Kasumi-1 (cell line): ENCODE results near the gene PTPN4.
"Not testable (repeated sequence)": the region's sequence is repeated elsewhere in the genome, so short reads cannot be mapped to it uniquely, and the experiment has no call there.

Source experiments
- DNase-seq, 2 experiments: peaks; one replicate each; lab custom pipeline; 2025; lab: John Stamatoyannopoulos, UW

PTPN4 gene

DNA sequence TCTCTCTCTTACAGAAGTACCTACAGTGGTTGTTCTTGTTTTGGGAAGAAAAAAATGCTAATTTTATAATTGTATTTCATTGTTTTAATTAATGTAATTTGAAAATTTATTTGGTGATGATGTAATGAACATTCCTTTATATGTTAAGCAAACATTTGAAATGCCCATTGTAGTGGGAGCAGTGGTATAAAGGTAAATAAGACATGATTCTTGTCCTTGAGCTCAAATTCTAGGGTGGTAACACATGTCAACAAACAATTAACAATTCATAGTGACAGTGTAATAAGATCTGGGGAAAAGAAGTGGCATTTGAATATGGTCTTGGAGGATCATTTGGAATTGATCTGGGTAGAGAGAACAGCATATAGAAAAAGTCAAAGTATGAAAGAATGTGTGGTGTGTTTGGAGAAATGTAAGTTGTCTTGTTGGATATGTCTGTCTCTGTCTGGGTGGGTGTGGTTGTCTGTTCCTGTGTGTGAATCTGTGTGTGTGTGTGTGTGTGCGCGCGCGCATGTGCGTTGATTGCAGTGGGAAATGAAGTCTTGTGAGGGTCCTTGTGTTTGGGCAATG is 5.8 kb downstream of the PTPN4 start:
- DNase-seq: no peak

DNA sequence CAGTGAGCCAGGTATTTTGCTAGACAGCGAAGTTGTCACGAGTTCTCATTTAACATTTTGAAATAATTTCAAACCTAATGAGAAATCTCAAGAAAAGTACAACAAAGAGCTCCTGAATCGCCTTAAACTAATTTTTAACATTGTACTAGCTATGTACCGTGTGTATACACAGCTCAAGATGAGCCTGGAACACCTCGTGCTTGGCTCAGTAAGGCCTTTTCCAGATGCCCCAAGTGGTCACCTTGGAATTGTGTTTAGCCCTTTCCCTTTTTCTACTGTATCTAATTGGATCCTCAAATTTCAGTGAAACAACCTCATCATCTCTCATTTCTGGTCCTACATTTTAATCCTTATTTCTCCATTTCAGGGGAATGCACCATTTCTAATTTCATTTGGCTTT is 7.2 kb downstream of the PTPN4 start:
- DNase-seq: no peak

DNA sequence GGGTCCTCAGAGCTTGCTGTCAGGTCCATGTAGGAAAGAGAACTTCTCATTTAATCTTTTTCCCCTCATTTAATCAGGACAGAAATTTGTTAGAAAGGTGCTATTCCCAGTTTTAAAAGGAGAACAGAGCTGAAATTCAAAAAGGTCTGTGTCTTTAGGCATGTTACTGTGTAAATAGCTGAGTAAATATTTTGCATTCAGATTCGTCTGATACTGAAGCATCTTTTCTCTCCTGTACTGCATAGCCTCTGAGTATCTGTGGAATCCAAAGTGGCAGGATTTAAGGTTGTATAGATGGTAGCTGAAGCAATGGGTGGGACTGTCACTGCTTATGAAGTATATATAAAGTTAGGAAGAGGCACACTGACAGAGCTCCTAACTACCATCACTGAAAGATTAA is 9.0 kb downstream of the PTPN4 start:
- DNase-seq: no peak

DNA sequence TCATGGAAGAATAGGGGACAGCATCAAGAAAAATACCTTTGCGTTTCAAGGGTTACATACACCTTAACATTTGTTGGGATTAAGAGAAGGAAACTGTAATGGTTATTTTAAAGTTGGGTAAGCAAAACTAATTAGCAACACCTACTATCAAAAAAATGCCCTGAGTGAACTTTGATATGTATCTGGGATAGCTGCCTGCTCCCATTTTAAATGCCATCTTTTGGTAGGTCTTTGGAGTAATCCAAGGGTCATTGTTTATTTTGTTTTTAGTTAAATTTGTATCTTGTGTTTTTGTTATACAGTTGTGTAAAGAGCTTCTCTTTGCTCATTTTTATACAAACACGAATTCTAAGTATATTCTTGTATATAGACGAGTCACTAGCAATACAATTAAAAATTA is 9.9 kb downstream of the PTPN4 start:
- DNase-seq: no peak

DNA sequence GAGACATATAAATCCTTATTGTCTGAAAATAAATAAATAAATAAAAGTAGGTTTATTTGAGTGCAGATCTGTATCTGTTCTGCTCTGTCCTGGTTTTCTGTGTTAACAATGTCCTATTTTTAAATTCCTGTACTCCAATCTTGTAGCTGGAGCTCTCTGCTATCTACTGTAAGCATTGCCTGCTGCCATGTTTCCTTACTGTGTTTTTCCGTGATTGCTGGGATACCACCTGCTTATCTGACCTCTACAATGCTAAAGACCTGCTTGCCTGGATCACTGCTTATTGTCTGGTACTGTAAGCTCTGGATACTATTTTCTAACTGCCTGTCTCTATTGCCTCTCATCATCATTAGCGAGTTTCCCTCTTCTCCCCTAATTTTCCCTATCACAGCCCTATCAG is 11.6 kb downstream of the PTPN4 start:
- DNase-seq: no peak

DNA sequence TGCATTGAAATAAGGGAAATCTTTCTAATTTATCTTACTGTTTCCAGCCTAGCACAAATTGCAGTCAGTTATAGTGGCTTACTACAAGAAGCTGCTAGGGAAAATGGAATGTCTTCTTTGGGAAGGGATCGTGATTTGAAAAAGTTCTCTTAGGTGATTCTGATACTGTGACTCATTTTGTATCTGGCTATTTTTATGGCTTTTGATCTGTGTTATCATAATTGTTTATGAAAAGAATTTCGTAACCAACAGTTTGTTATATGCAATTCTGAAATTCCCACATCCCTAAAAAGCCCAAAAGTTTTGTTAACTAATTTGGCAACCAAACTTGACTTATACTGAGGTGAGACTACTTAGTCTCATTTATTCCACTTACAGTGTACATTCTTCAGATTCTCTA is 12.4 kb downstream of the PTPN4 start:
- DNase-seq: no peak

DNA sequence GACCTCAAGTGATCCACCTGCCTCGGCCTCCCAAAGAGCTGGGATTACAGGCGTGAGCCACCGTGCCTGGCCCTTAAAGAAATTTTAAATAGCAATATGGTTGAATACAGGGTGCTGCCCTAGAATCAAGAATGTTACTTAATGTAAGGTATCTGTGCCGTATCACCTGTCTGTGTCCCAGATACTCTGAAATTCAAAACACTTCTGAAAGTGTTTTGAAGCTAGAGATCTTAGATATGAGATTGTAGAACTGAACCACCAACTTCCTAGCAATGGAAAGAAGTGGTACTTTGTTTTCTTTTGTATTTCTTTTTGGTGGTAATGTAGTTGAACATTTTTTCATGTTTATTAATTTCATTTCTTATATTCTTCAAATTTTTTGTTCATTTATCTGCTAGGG is 13.0 kb downstream of the PTPN4 start:
- DNase-seq: no peak

DNA sequence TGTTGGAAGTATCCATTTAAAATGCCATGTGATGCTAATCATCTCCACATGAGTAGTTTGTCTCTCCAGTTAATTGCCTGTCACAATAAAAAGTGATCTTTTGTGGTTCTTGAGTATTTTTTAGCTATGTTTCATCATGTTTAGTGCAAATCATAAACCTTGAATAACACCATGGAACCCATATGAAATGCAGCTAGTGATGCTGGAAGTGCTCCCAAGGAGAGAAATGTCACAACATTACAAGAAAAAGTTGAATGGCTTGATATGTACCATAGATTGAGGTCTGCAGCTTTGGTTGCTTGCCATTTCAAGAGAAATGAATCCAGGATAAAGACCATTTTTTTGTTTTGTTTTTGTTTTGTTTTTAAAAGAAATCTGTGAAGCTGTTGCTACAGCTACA is 14.3 kb downstream of the PTPN4 start:
- DNase-seq: no peak

DNA sequence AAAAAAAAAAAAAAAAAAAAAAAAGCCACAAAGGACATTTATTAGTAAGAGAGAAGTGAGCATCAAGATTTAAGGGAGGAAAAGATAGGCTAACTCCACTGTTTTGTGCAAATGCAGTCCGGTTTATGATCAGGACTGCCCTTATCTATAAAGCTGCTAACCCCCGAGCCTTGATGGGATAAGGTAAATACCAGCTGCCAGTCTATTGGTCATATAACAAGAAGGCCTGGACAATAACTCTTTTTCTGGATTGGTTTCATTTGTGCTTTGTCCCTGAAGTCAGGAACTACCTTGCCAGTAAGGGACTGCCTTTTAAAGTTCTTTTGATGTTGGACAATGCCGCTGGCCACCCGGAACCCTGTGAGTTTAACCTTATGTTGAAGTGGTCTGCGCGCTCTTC is 15.4 kb downstream of the PTPN4 start:
- DNase-seq: no peak

DNA sequence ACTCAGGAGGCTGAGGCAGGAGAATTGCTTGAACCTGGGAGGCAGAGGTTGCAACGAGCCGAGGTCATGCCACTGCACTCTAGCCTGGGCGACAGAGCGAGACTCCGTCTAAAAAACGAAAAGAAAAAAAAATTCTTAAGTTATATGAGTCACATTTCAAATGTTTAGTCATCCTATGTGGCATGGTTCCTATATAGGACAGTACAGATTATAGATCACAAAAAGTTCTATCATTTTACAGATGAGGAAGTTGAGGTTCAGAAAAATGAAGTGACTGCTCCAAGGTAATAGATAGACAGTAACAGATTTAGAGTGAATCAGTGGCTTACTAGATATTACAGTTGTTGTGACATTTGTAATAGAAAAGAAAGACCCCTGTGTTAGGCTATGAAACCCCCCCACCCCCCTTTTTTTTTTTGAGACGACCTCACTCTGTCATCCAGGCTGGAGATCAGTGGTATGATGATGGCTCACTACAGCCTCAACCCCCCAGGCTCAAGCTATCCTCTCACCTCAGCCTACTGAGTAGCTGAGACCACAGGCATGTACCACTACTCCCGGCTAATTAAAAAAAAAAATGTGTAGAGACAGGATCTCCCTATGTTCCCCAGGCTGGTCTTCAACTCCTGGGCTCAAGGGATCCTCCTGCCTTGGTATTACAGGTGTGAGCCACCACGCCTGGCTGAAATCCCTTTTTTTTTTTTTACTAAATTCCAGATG is 22.7 kb downstream of the PTPN4 start:
- no peak for DNase-seq

DNA sequence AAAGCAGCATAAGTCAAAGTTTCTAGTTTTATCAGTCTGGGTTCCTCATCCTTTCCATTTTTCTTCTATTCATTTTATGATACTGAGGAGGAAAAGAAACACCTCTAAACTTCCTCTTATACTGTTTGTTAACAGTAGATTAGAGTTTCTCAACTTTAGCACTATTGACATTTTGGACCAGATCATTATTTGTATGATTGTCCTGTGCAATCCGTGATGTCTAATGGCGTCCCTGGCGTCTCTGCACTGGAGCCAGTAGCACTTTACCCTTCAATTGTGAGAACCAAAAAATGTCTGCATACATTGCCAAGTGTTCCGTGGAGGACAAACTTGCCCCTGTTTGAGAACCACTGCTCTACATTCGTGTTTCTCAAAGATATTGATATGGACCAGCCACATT is 25.2 kb downstream of the PTPN4 start:
- DNase-seq: no peak

DNA sequence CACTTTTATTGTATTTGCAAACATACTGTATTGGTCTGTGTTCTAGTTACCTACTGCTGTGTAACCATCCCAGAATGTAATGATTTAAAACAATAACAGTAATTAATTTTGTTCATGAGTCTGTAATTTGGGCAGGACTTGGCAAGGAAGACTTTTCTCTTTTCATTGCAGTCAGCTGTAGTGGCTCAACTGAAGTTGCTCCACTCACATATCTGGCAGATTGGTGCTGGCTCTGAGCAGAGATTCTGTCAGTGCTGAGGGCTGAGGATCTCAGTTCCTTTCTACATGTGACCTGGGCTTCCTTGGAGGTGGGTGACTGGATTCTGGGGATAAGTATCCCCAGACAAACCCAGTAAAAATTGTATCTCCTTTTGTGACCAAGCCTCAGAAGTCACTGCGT is 26.6 kb downstream of the PTPN4 start:
- DNase-seq: no peak

DNA sequence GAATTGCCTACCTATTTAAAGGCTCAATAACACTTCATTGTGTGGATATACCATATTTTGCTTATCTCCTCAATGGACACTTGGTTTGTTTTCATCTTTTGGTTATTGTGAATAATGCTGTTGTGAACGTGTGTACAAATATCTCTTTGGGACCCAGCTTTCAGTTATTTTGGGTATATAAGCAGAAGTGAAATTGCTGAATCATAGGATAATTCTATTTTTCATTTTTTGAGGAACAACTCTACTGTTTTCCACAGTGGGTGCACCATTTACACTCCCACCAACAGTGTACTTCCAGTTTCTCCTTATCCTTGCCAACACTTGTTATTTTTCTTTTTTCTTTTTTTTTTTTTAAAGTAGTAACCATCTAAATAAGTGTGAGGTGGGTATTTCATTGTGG is 29.0 kb downstream of the PTPN4 start:
- DNase-seq: no peak

DNA sequence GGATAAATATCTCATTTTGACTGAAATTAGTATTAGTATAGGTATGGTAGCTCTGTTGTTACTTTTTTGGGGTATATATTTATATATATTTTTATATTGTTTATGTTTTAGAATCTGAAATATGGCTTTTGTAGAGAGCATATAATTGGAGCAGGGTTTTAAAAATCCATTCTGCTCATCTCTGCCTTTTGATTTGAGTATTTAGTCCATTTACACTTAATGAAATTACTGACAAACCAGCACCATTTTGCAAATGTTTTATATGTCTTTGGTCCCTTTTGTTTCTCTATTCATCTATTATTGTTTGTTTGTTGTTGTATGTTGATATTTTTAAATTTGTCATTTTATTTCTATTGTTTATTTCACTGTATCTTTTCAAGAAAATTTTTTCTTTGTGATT is 30.7 kb downstream of the PTPN4 start:
- no peak for DNase-seq

DNA sequence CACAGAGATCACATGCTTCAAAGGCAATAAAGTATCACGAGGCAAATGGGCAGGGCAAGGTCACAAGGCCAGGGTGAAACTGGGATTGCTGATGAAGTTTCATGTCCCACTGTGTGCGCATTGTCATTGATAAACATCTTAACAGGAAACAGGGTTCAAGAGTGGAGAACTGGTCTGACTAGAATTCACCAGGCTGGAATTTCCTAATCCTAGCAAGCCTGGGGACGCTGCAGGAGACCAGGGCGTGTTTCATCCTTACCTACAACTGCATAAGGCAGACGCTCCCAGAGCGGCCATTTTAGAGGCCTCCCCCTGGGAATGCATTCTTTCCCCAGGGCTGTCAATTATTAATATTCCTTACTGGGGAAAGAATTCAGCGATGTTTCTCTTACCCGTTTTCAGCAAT is 33.2 kb downstream of the PTPN4 start:
- DNase-seq: no peak

DNA sequence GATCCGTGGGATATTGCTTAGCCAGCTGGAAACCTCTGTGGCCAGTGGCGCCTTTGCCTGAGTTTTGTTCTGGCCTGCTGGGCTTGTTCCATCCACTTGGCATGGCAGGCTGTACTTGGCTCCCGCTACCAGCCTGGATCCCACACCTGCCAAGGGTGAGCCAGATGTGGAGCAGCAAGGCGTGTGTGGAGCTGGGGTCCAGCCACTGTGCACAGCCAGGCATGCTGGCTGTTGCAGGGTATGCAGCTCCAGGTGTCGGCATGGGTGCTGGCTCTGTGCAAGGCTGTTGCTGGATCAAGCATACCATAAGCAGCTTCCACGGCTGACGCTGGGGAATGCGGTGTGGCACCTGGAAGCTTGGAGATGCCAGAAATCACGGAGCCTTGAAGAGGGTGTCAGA is 34.5 kb downstream of the PTPN4 start:
- DNase-seq: no peak

DNA sequence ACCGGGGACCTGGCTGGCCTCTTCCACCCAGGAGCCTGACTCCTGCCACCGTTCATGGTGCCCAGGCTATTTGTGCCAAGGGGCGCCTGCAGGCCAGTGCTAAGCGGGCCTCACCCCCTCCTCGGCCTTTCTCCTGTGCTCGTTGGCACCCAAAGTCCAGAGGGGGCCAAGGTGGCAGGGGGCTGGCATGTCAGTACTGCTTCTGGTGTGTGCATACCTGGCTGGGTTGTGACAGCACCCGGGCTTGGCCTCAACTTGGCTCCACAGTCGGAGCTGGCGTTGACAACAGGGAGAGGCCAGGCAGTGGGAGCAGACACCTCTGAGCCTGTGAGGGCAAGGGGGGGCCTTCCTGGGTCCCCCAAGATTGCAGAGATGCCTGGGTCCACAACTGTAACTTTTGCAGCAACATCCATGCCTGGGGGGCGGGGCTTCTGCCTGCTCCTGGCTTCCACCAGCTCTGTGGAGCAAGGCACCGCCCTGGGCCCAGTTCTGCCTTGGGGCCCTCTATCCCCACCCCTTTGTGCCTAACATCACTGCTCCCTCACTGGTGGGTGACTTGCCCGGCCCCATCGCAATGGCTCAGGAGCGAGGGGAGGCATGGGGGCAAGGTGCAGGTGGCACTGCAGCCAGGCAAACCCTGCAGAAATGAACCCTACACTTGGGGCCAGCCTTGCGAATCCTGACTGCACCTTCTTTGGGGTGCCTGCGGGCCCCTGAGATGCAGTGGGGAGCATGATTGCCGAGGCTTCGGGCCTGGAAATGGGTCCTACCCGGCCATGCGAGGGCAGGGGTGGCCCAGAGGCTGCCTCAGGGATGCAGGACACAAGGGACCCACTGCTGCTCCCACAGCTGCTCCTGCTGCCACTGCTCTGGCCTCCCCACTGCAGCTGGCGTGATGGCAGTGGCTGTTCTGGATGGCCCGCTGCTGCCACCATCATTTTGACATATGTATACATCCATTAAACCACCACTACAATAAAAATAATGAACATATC is 35.9 kb downstream of the PTPN4 start:
- DNase-seq: no peak

DNA sequence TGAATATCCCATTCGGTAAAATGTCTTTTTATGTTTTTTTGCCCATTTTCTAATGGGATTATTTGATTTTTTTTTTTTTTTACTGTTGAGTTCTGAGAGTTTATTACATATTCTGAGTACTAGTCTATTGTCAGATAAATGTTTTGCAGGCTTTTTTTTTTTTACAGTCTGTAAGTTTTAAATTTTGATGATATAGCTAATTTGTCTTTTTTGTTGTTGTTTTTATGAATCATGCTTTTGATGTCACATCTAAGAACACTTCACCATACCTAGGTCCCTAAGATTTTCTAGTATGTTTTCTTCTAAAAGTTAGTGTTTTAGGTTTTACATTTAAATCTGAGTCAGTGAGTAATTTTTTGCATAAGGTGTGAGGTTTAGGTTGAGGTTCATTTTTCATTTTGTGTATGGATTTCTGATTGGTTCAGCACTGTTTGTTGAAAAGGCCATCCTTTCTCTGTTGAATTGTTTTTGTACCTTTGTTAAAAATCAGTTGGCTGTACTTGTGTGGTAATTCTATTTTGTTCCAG is 40.7 kb downstream of the PTPN4 start:
- DNase-seq: no peak

DNA sequence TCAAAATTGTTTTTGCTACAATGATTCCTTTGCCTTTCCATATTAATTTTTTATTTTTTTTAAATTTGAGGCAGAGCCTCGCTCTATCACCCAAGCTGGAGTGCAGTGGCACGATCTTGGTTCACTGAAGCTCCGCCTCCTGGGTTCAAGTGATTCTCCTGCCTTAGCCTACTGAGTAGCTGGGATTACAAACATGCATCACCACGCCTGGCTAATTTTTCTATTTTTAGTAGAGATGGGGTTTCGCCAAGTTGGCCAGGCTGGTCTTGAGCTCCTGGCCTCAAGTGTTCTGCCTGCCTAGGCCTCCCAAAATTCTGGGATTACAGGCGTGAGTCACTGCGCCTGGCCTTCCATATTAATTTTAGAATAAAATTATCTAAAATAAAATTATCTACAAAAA is 41.3 kb downstream of the PTPN4 start:
- DNase-seq: no peak

DNA sequence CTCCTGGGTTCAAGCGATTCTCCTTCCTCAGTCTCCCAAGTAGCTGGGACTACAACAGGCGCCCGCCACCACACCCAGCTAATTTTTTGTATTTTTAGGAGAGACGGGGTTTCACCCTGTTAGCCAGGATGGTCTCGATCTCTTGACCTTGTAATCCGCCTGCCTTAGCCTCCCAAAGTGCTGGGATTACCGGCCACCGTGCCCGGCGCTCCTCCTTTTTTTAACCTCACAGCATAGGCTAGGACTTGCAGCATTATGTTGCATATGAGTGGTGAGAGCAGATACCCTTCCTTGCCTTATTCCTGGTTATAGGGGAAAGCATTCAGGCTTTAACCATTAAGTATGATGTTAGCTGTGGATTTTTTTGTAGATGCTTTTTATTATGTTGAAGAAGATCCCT is 42.3 kb downstream of the PTPN4 start:
- DNase-seq: not testable (repeated sequence)

DNA sequence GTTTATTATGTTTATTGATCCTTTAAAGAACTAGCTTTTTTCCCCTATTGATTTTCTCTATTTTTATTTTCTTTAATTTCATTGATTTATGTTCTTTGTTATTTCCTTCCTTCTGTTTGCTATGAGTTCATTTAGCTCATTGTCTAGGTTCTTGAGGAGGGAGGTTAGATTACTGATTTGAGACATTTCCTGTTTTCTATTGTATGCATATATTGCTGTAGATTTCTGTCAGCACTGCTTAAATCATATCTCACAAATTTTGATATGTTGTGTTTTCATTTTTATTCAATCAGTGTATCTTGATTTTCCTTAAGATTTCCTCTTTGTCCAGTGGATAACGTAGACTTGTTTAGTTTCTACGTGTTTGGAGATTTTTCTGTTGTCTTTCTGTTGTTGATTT is 43.4 kb downstream of the PTPN4 start:
- no peak for DNase-seq

DNA sequence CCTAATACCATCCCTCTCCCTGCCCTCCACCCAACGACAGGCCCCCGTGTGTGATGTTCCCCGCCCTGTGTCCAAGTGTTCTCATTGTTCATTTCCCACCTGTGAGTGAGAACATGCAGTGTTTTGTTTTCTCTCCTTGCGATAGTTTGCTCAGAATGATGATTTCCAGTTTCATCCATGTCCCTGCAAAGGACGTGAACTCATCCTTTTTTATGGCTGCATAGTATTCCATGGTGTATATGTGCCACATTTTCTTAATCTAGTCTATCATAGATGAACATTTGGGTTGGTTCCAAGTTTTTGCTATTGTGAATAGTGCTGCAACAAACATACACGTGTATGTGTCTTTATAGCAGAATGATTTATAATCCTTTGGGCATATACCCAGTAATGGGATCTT is 44.7 kb downstream of the PTPN4 start:
- DNase-seq: not testable (repeated sequence)
